ENCODE measurements around the gene PTGER2.

Gene PTGER2

GRCh38 chr14:52267501-52268278, 46.4 kb upstream of the PTGER2 start, which contains the start of gene PTGDR:
Gene PTGDR (plus strand): TSS chr14:52267698. CDS start chr14:52267815, 117 bp downstream.
- DNase-seq: peak; percentile 21
- Histone ChIP-seq H3K4me2 (ENCODE audit: low read length, poor library complexity, severe bottlenecking) (peak within 1 kb of the TSS; percentile 57), H2BK120ac (ENCODE audit: low read depth, low read length) (no peak within 1 kb of the TSS), H4K8ac (ENCODE audit: low read length) (no peak within 1 kb of the TSS), H3K18ac (ENCODE audit: low read depth in 1 of 2, low read length in 2 of 2) (no peak within 1 kb of the TSS), H2BK12ac (ENCODE audit: low read length in 2 of 2) (no peak within 1 kb of the TSS), H3K36me3 (ENCODE audit: control insufficient read depth in 1 of 2, insufficient read depth in 2 of 2, low read depth in 1 of 2, low read length in 2 of 2) (no peaks in the 10 kb centered on the region), H2BK5ac (ENCODE audit: low read depth, low read length, poor library complexity, severe bottlenecking) (no peak within 1 kb of the TSS), H3K23ac (ENCODE audit: low read length in 2 of 2) (peak within 1 kb of the TSS in 1 of 2 experiments; percentile 68), H3K79me1 (replicated peaks; ENCODE audit: low read length, poor library complexity, severe bottlenecking) (no peaks in the 10 kb centered on the region), H3K4me1 (ENCODE audit: control insufficient read depth, insufficient read depth, low read depth, low read length) (peaks cover 14% of the 10 kb centered on the region), H3K4ac (ENCODE audit: low read depth in 1 of 2, low read length in 2 of 2) (no peak within 1 kb of the TSS), H3K14ac (ENCODE audit: low read length in 2 of 2) (peak within 1 kb of the TSS in 1 of 2 experiments; percentile 62), H2AK5ac (ENCODE audit: low read length, severe bottlenecking) (no peak within 1 kb of the TSS), H3K9me3 (ENCODE audit: control insufficient read depth, low read length) (no peaks in the 10 kb centered on the region), H4K91ac (ENCODE audit: low read length) (no peak within 1 kb of the TSS), H3K27ac (ENCODE audit: low read length, poor library complexity, severe bottlenecking) (no peak within 1 kb of the TSS), H2BK15ac (ENCODE audit: low read depth, poor library complexity, severe bottlenecking) (no peak within 1 kb of the TSS), H3K9ac (ENCODE audit: low read length) (peak within 1 kb of the TSS; percentile 12), H3K27me3 (ENCODE audit: control insufficient read depth in 1 of 2, insufficient read depth in 1 of 2, low read length in 2 of 2) (peaks cover 38 to 52% of the 10 kb centered on the region in 2 experiments), H3K4me3 (ENCODE audit: insufficient read depth in 1 of 2, low read depth in 1 of 2, low read length in 2 of 2) (peak within 1 kb of the TSS; percentile 45 to 68), H2AFZ (ENCODE audit: low read depth, low read length) (peak within 1 kb of the TSS; percentile 6)
- WGBS: 6% methylated on average over 62 of the region's 63 CpGs

DNA sequence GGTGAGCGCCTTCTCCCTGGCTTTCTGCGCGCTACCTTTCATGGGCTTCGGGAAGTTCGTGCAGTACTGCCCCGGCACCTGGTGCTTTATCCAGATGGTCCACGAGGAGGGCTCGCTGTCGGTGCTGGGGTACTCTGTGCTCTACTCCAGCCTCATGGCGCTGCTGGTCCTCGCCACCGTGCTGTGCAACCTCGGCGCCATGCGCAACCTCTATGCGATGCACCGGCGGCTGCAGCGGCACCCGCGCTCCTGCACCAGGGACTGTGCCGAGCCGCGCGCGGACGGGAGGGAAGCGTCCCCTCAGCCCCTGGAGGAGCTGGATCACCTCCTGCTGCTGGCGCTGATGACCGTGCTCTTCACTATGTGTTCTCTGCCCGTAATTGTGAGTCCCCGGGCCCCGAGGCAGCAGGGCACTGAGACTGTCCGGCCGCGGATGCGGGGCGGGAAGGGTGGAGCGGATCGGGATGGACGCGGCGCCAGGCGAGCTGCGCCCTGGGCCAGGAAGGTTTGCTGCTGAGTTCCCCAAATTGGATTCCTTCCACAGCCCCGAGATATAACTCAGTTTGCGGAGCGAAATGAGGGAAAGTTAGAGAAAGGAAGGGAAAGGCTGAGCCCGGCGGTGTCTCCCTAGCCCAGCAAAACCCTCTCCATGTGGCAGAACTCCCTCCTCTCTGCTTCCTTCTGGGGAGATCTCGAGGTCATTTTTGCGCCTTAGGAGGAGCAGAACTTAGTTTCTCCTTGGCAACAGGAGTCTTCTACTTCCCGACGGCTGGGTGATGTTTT, 45.6 kb upstream of the PTGER2 start:
- H2BK5ac ChIP-seq (ENCODE audit: low read depth, low read length, poor library complexity, severe bottlenecking): no peak overlapping the region
- H3K14ac ChIP-seq (ENCODE audit: low read length in 2 of 2): peak overlapping the region in 1 of 2 experiments; percentile 62
- H3K4me3 ChIP-seq (ENCODE audit: insufficient read depth in 1 of 2, low read depth in 1 of 2, low read length in 2 of 2): peak overlapping the region in 1 of 2 experiments; percentile 68
- no peak overlapping the region for H2BK12ac ChIP-seq (ENCODE audit: low read length in 2 of 2)
- no peak overlapping the region for H4K8ac ChIP-seq (ENCODE audit: low read length)
- peak; percentile 34 for DNase-seq
- H2AK5ac ChIP-seq (ENCODE audit: low read length, severe bottlenecking): no peak overlapping the region
- 4% methylated on average over 44 of the region's 54 CpGs for WGBS
- no peaks in the 10 kb centered on the region for H3K79me1 ChIP-seq (replicated peaks; ENCODE audit: low read length, poor library complexity, severe bottlenecking)
- no peak overlapping the region for H4K91ac ChIP-seq (ENCODE audit: low read length)
- no peaks in the 10 kb centered on the region for H3K36me3 ChIP-seq (ENCODE audit: control insufficient read depth in 1 of 2, insufficient read depth in 2 of 2, low read depth in 1 of 2, low read length in 2 of 2)
- peaks cover 14% of the 10 kb centered on the region for H3K4me1 ChIP-seq (ENCODE audit: control insufficient read depth, insufficient read depth, low read depth, low read length)
- H3K27me3 ChIP-seq (ENCODE audit: control insufficient read depth in 1 of 2, insufficient read depth in 1 of 2, low read length in 2 of 2): peaks cover 42 to 46% of the 10 kb centered on the region in 2 experiments
- H2AFZ ChIP-seq (ENCODE audit: low read depth, low read length): peak overlapping the region; percentile 6
- no peak overlapping the region for H3K4ac ChIP-seq (ENCODE audit: low read depth in 1 of 2, low read length in 2 of 2)
- H3K18ac ChIP-seq (ENCODE audit: low read depth in 1 of 2, low read length in 2 of 2): no peak overlapping the region
- H2BK15ac ChIP-seq (ENCODE audit: low read depth, poor library complexity, severe bottlenecking): no peak overlapping the region
- H3K27ac ChIP-seq (ENCODE audit: low read length, poor library complexity, severe bottlenecking): no peak overlapping the region
- peak overlapping the region in 1 of 2 experiments; percentile 61 for H3K23ac ChIP-seq (ENCODE audit: low read length in 2 of 2)
- H3K9ac ChIP-seq (ENCODE audit: low read length): no peak overlapping the region
- peak overlapping the region; percentile 57 for H3K4me2 ChIP-seq (ENCODE audit: low read length, poor library complexity, severe bottlenecking)
- H3K9me3 ChIP-seq (ENCODE audit: control insufficient read depth, low read length): no peaks in the 10 kb centered on the region
- H2BK120ac ChIP-seq (ENCODE audit: low read depth, low read length): no peak overlapping the region

- Histone ChIP-seq H3K79me1 (replicated peaks; ENCODE audit: low read length, poor library complexity, severe bottlenecking) (no peaks in the 10 kb centered on the region), H3K18ac (ENCODE audit: low read depth in 1 of 2, low read length in 2 of 2) (no peak overlapping the region), H2BK120ac (ENCODE audit: low read depth, low read length) (no peak overlapping the region), H3K27ac (ENCODE audit: low read length, poor library complexity, severe bottlenecking) (no peak overlapping the region), H3K9ac (ENCODE audit: low read length) (no peak overlapping the region), H3K4me3 (ENCODE audit: insufficient read depth in 1 of 2, low read depth in 1 of 2, low read length in 2 of 2) (peak overlapping the region in 1 of 2 experiments; percentile 68), H2BK15ac (ENCODE audit: low read depth, poor library complexity, severe bottlenecking) (no peak overlapping the region), H3K4me2 (ENCODE audit: low read length, poor library complexity, severe bottlenecking) (no peak overlapping the region), H3K4me1 (ENCODE audit: control insufficient read depth, insufficient read depth, low read depth, low read length) (peaks cover 14% of the 10 kb centered on the region), H3K4ac (ENCODE audit: low read depth in 1 of 2, low read length in 2 of 2) (no peak overlapping the region), H4K8ac (ENCODE audit: low read length) (no peak overlapping the region), H3K27me3 (ENCODE audit: control insufficient read depth in 1 of 2, insufficient read depth in 1 of 2, low read length in 2 of 2) (peaks cover 40 to 45% of the 10 kb centered on the region in 2 experiments), H2AFZ (ENCODE audit: low read depth, low read length) (no peak overlapping the region), H3K23ac (ENCODE audit: low read length in 2 of 2) (no peak overlapping the region), H3K36me3 (ENCODE audit: control insufficient read depth in 1 of 2, insufficient read depth in 2 of 2, low read depth in 1 of 2, low read length in 2 of 2) (no peaks in the 10 kb centered on the region), H3K9me3 (ENCODE audit: control insufficient read depth, low read length) (no peaks in the 10 kb centered on the region), H2BK12ac (ENCODE audit: low read length in 2 of 2) (no peak overlapping the region), H2BK5ac (ENCODE audit: low read depth, low read length, poor library complexity, severe bottlenecking) (no peak overlapping the region), H2AK5ac (ENCODE audit: low read length, severe bottlenecking) (no peak overlapping the region), H3K14ac (ENCODE audit: low read length in 2 of 2) (no peak overlapping the region), H4K91ac (ENCODE audit: low read length) (no peak overlapping the region)
- 62% methylated on average over 15 of the region's 17 CpGs for WGBS
- DNase-seq: no peak
These were observed 45.0 kb upstream of the PTGER2 start for GRCh38 chr14:52269100-52269499.

DNA sequence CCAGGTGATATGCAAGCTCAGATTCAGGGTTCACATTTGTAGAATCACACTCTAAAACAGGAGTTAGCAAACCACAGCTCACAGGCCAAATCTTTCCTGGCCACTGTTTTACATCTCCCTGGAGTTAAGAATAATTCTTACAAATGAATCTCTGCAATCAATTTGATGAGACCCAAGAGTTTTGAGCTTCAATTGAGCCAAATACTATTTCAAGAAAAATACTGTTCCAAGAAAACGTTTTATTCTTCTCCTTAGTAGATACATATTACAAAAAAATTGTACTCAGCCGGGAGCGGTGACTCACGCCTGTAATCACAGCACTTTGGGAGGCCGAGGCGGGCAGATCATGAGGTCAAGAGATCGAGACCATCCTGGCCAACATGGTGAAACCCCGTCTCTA, 44.1 kb upstream of the PTGER2 start:
- no peak overlapping the region for H3K4me3 ChIP-seq (ENCODE audit: insufficient read depth in 1 of 2, low read depth in 1 of 2, low read length in 2 of 2)

More for the DNA sequence above, 44.1 kb upstream of the PTGER2 start:
- no peak overlapping the region for H4K8ac ChIP-seq (ENCODE audit: low read length)
- no peak overlapping the region for H3K4me2 ChIP-seq (ENCODE audit: low read length, poor library complexity, severe bottlenecking)
- H2BK12ac ChIP-seq (ENCODE audit: low read length in 2 of 2): no peak overlapping the region
- DNase-seq: no peak
- peaks cover 37 to 45% of the 10 kb centered on the region in 2 experiments for H3K27me3 ChIP-seq (ENCODE audit: control insufficient read depth in 1 of 2, insufficient read depth in 1 of 2, low read length in 2 of 2)
- no peak overlapping the region for H2BK15ac ChIP-seq (ENCODE audit: low read depth, poor library complexity, severe bottlenecking)
- H3K14ac ChIP-seq (ENCODE audit: low read length in 2 of 2): no peak overlapping the region
- H2AK5ac ChIP-seq (ENCODE audit: low read length, severe bottlenecking): no peak overlapping the region
- 92% methylated on average over 8 of the region's 8 CpGs for WGBS
- no peak overlapping the region for H3K23ac ChIP-seq (ENCODE audit: low read length in 2 of 2)
- H3K18ac ChIP-seq (ENCODE audit: low read depth in 1 of 2, low read length in 2 of 2): no peak overlapping the region
- H3K4me1 ChIP-seq (ENCODE audit: control insufficient read depth, insufficient read depth, low read depth, low read length): peaks cover 14% of the 10 kb centered on the region
- H2BK5ac ChIP-seq (ENCODE audit: low read depth, low read length, poor library complexity, severe bottlenecking): no peak overlapping the region
- H3K9me3 ChIP-seq (ENCODE audit: control insufficient read depth, low read length): no peaks in the 10 kb centered on the region
- H3K9ac ChIP-seq (ENCODE audit: low read length): no peak overlapping the region
- no peak overlapping the region for H3K27ac ChIP-seq (ENCODE audit: low read length, poor library complexity, severe bottlenecking)
- H3K79me1 ChIP-seq (replicated peaks; ENCODE audit: low read length, poor library complexity, severe bottlenecking): no peaks in the 10 kb centered on the region
- no peak overlapping the region for H2AFZ ChIP-seq (ENCODE audit: low read depth, low read length)
- no peak overlapping the region for H2BK120ac ChIP-seq (ENCODE audit: low read depth, low read length)
- H3K4ac ChIP-seq (ENCODE audit: low read depth in 1 of 2, low read length in 2 of 2): no peak overlapping the region
- no peak overlapping the region for H4K91ac ChIP-seq (ENCODE audit: low read length)
- no peaks in the 10 kb centered on the region for H3K36me3 ChIP-seq (ENCODE audit: control insufficient read depth in 1 of 2, insufficient read depth in 2 of 2, low read depth in 1 of 2, low read length in 2 of 2)

Data from mesenchymal stem cell (in vitro differentiated cells and primary cell).